Mononuclear cell (primary cell): Measurements from ENCODE around the gene IGF1R. TPM values are rescaled to one million over a fixed set of nuclear protein-coding genes. Genes with fewer than 3 reads are reported as not detected.

Experiments
- H3K27me3 ChIP-seq: 2 replicates; pipeline ENCODE4 v1.6.0; 2011; ENCODE audit warnings: low read length, control low read depth; ENCODE audit not compliant: insufficient read depth
- H3K4me1 ChIP-seq: 2 replicates; pipeline ENCODE4 v1.5.1; 2011; ENCODE audit warnings: mild to moderate bottlenecking, low read length, control low read depth; ENCODE audit not compliant: insufficient read depth
- H3K4me3 ChIP-seq: 2 replicates; pipeline ENCODE4 v1.5.1; 2011; ENCODE audit warnings: mild to moderate bottlenecking, low read length, moderate library complexity
- H3K9me3 ChIP-seq: 2 replicates; pipeline ENCODE4 v1.5.1; 2011; ENCODE audit warnings: low read depth, mild to moderate bottlenecking, control low read depth, low read length
- total RNA-seq: library from RNA; depleted of rRNA; stranded (reverse); fragments of >200 nt; gene quantifications from one replicate; pipeline ENCODE4 v1.2.3, GENCODE V29; 2012

The IGF1R gene
- total RNA-seq, 1 donor: 23.5 TPM

- no peaks in the 10 kb centered on the region for H3K4me1 ChIP-seq
- no peak overlapping the region for H3K4me3 ChIP-seq
- H3K27me3 ChIP-seq: no peaks in the 10 kb centered on the region
- no peaks in the 10 kb centered on the region for H3K9me3 ChIP-seq
Observed at GRCh38 chr15:98765610-98766009, 117.3 kb downstream of the IGF1R start.

- H3K4me3 ChIP-seq: no peak overlapping the region
- no peaks in the 10 kb centered on the region for H3K9me3 ChIP-seq
- no peaks in the 10 kb centered on the region for H3K27me3 ChIP-seq
- H3K4me1 ChIP-seq: no peaks in the 10 kb centered on the region
Observed at GRCh38 chr15:98767692-98768091, 119.4 kb downstream of the IGF1R start.

- H3K4me3 ChIP-seq: no peak overlapping the region
- no peaks in the 10 kb centered on the region for H3K9me3 ChIP-seq
- no peaks in the 10 kb centered on the region for H3K4me1 ChIP-seq
- no peaks in the 10 kb centered on the region for H3K27me3 ChIP-seq
Observed at GRCh38 chr15:98769867-98770266, 121.5 kb downstream of the IGF1R start.

- Histone ChIP-seq H3K4me3 (no peak overlapping the region), H3K9me3 (no peaks in the 10 kb centered on the region), H3K4me1 (peaks cover 8% of the 10 kb centered on the region), H3K27me3 (no peaks in the 10 kb centered on the region)
Observed at GRCh38 chr15:98770984-98771383, 122.6 kb downstream of the IGF1R start.

- Histone ChIP-seq H3K4me3 (no peak overlapping the region), H3K27me3 (no peaks in the 10 kb centered on the region), H3K4me1 (peaks cover 12% of the 10 kb centered on the region), H3K9me3 (no peaks in the 10 kb centered on the region)
Observed at GRCh38 chr15:98771541-98771940, 123.2 kb downstream of the IGF1R start.

- Histone ChIP-seq H3K27me3 (no peaks in the 10 kb centered on the region), H3K9me3 (no peaks in the 10 kb centered on the region), H3K4me3 (no peak overlapping the region), H3K4me1 (peaks cover 19% of the 10 kb centered on the region)
Observed at GRCh38 chr15:98772895-98773294, 124.6 kb downstream of the IGF1R start.

- no peak overlapping the region for H3K4me3 ChIP-seq
- peaks cover 19% of the 10 kb centered on the region for H3K4me1 ChIP-seq
- no peaks in the 10 kb centered on the region for H3K27me3 ChIP-seq
- H3K9me3 ChIP-seq: no peaks in the 10 kb centered on the region
Observed at GRCh38 chr15:98773616-98774015, 125.3 kb downstream of the IGF1R start.

- Histone ChIP-seq H3K4me1 (peaks cover 25% of the 10 kb centered on the region), H3K27me3 (no peaks in the 10 kb centered on the region), H3K4me3 (no peak overlapping the region), H3K9me3 (no peaks in the 10 kb centered on the region)
Observed at GRCh38 chr15:98774756-98775497, 126.6 kb downstream of the IGF1R start.

GRCh38 chr15:98775498-98776230 is 127.3 kb downstream of the IGF1R start:
- H3K4me1 ChIP-seq: peaks cover 25% of the 10 kb centered on the region
- no peaks in the 10 kb centered on the region for H3K27me3 ChIP-seq
- H3K9me3 ChIP-seq: no peaks in the 10 kb centered on the region
- H3K4me3 ChIP-seq: no peak overlapping the region

- Histone ChIP-seq H3K4me3 (no peak overlapping the region), H3K9me3 (no peaks in the 10 kb centered on the region)
Observed at GRCh38 chr15:98776607-98777281, 128.4 kb downstream of the IGF1R start.

GRCh38 chr15:98777426-98777825 is 129.1 kb downstream of the IGF1R start:
- Histone ChIP-seq H3K27me3 (no peaks in the 10 kb centered on the region), H3K4me1 (peaks cover 25% of the 10 kb centered on the region), H3K4me3 (no peak overlapping the region), H3K9me3 (no peaks in the 10 kb centered on the region)

More at GRCh38 chr15:98776607-98777281, 128.4 kb downstream of the IGF1R start:
- Histone ChIP-seq H3K27me3 (no peaks in the 10 kb centered on the region), H3K4me1 (peaks cover 25% of the 10 kb centered on the region)

GRCh38 chr15:98778263-98778959 is 130.1 kb downstream of the IGF1R start:
- Histone ChIP-seq H3K9me3 (no peaks in the 10 kb centered on the region), H3K27me3 (no peaks in the 10 kb centered on the region), H3K4me3 (no peak overlapping the region), H3K4me1 (peaks cover 25% of the 10 kb centered on the region)

GRCh38 chr15:98778960-98779359 is 130.6 kb downstream of the IGF1R start:
- Histone ChIP-seq H3K27me3 (no peaks in the 10 kb centered on the region), H3K4me3 (no peak overlapping the region), H3K4me1 (peaks cover 25% of the 10 kb centered on the region), H3K9me3 (no peaks in the 10 kb centered on the region)

GRCh38 chr15:98779463-98780071 is 131.2 kb downstream of the IGF1R start:
- Histone ChIP-seq H3K9me3 (no peaks in the 10 kb centered on the region), H3K4me3 (no peak overlapping the region), H3K27me3 (no peaks in the 10 kb centered on the region), H3K4me1 (peaks cover 25% of the 10 kb centered on the region)
